Kidney epithelial cell (primary cell): ENCODE measurements around the gene ATF3. TPM values are rescaled to one million over a fixed set of nuclear protein-coding genes. Genes with fewer than 3 reads are reported as not detected.

Source experiments
- DNase-seq: peaks from one replicate; pipeline ENCODE4 v3.0.0-alpha.2; 2010; ENCODE audit warnings: low read depth
- H3K27me3 ChIP-seq: 2 replicates; pipeline ENCODE4 v1.6.0; 2011; ENCODE audit warnings: low read length; ENCODE audit not compliant: control insufficient read depth, insufficient read depth
- H3K36me3 ChIP-seq: 2 replicates; pipeline ENCODE4 v1.5.1; 2011; ENCODE audit warnings: low read length; ENCODE audit not compliant: control insufficient read depth, insufficient read depth
- H3K4me3 ChIP-seq: 2 replicates; pipeline ENCODE4 v1.5.1; 2011; ENCODE audit warnings: low read depth, mild to moderate bottlenecking, control low read depth, low read length
- CTCF ChIP-seq: IDR thresholded peaks from 2 replicates; pipeline ENCODE4 v1.5.1; 2011; ENCODE audit warnings: mild to moderate bottlenecking, moderate library complexity, low read length, control low read depth, inconsistent platforms; ENCODE audit not compliant: insufficient read depth, poor library complexity, severe bottlenecking
- total RNA-seq: library from RNA; depleted of rRNA; stranded (reverse); fragments of >200 nt; gene quantifications from 2 replicates; pipeline ENCODE4 v1.2.3, GENCODE V29; 2015

Gene ATF3
- total RNA-seq, 1 donor from 2014 or later: 99.2 TPM

GRCh38 chr1:212630158-212630900 is 21.8 kb downstream of the ATF3 start:
- peak; percentile 89 for TF ChIP-seq CTCF
- no peak overlapping the region for H3K4me3 ChIP-seq
- no peak for DNase-seq
- no peaks in the 10 kb centered on the region for H3K36me3 ChIP-seq
- H3K27me3 ChIP-seq: peaks cover 6% of the 10 kb centered on the region

GRCh38 chr1:212633161-212633560 is 24.6 kb downstream of the ATF3 start:
- peaks cover under 1% of the 10 kb centered on the region for H3K27me3 ChIP-seq
- H3K36me3 ChIP-seq: no peaks in the 10 kb centered on the region
- no peak for DNase-seq
- no peak for TF ChIP-seq CTCF
- no peak overlapping the region for H3K4me3 ChIP-seq

- no peak for DNase-seq
- TF ChIP-seq CTCF: no peak
- Histone ChIP-seq H3K4me3 (no peak overlapping the region), H3K36me3 (no peaks in the 10 kb centered on the region), H3K27me3 (peaks cover 7% of the 10 kb centered on the region)
These were observed 25.7 kb downstream of the ATF3 start for GRCh38 chr1:212634252-212634651.

GRCh38 chr1:212635141-212635631 is 26.6 kb downstream of the ATF3 start:
- H3K36me3 ChIP-seq: no peaks in the 10 kb centered on the region
- no peak overlapping the region for H3K4me3 ChIP-seq
- no peak for TF ChIP-seq CTCF
- DNase-seq: no peak
- peaks cover 12% of the 10 kb centered on the region for H3K27me3 ChIP-seq

GRCh38 chr1:212637902-212638301 is 29.3 kb downstream of the ATF3 start:
- DNase-seq: no peak
- peaks cover 13% of the 10 kb centered on the region for H3K27me3 ChIP-seq
- H3K4me3 ChIP-seq: no peak overlapping the region
- no peaks in the 10 kb centered on the region for H3K36me3 ChIP-seq
- no peak for TF ChIP-seq CTCF
